Measurements from ENCODE around the gene KCNIP2. TPM values are rescaled to one million over a fixed set of nuclear protein-coding genes. Genes with fewer than 3 reads are reported as not detected.

The KCNIP2 gene
- polyA plus RNA-seq, 4 donors: 2.0 to 8.8 (median 4.9) TPM

DNA sequence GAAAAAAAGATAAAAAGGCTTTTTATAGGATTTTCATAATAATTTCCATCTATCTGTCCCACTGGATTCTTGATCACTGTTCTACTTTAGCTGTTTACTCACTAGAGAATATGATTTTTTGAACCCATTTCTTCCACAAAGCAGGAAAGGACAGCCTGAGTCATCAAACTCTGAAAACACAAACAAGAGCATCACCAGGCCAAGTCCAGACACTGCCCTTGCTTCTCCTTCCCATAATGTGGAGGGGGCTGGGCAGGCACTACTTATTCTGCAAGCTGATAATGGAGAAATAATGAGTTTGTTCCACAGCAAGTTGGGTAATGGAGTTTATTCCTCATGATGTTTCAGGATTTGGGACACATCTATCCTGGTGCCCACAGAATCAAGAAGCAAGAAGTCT lies 13.0 kb upstream of the KCNIP2 start:
- DNase-seq (ENCODE audit: low read depth in 4 of 4, low spot score in 2 of 4): no peak

DNA sequence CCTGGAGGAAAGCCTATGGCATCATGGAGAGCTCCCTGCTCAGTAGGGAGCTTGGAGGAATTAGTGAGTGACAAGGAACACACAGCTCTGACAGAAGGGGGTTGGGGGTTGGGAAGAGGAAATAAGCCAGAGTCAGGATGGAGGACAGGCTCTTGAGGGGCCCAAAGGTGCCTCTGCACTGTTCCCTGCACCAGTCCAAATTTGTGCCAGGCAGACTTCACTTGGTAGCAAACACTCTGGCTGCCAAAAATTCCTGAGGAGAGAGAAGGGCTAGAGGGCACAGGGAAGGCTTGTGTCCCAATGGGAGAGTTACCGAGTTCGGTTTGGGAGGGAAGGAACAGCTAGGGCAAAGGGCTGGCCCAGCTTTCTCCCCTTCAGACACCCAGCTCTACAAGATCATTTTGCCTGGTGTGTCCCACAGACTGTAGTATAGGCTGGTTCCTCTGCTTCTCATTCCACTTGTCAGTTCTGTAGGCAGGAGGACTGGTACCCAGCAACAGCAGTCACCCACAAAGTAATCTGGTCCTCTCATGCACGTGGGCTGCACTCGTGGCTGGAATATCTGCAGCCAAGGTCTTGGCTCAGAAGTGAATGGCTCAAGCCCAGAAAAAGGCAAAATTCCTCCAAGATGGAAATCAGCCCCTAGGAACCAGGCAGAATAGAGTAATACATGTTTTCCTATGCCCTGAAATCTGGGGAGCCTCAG lies 8.0 kb upstream of the KCNIP2 start:
- DNase-seq (ENCODE audit: low read depth in 4 of 4, low spot score in 2 of 4): no peak

GRCh38 chr10:101850749-101851148 lies 7.1 kb upstream of the KCNIP2 start:
- DNase-seq (ENCODE audit: low read depth in 4 of 4, low spot score in 2 of 4): no peak

DNA sequence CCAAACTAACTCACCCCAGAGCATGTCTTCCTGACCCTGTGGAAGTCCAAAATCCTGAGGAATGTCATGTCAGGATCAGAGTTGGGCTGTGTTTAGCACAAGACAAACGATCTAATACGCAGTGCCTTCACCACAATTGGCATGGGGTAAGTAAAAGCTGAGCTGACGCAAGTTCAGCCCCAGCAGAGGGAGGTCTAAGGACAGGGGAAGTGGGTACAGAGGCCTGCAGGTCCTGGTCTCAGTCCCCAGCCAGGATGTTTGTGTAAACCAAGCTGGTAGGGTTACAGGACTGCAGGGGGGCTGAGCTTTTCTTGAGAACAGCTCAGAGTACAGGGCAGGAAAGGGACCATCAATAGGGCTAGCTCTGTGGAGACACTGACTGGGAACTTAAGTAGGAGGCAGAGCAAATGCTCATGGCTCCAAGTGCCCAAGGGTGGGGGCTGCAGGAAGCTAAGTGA lies 5.3 kb upstream of the KCNIP2 start:
- DNase-seq (ENCODE audit: low read depth in 4 of 4, low spot score in 2 of 4): no peak

- no peak for DNase-seq (ENCODE audit: low read depth in 4 of 4, low spot score in 2 of 4)
Observed at GRCh38 chr10:101848408-101848807, 4.8 kb upstream of the KCNIP2 start.

- DNase-seq (ENCODE audit: low read depth in 4 of 4, low spot score in 2 of 4): no peak
Observed at GRCh38 chr10:101845893-101846292, 2.3 kb upstream of the KCNIP2 start.

DNA sequence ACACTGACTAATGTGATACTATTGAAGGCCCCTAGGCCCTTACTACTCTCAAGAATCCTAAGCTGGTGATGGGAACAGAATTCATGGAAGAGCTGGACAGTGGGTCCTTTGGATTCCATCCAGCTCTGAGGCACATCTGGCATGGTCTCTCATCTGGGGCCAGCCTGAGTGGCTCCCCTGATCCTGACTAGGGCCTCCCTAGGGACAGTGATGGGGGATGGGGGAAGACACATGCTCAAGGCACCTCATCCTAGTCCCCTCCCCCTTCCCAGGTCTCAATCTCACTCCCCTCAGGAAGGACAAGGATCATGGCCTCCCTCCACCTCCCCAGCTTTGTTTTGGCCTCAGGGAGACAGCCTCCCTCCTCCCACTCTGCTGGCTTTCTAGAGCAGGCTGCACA lies 1.8 kb downstream of the KCNIP2 start:
- DNase-seq (ENCODE audit: low read depth in 4 of 4, low spot score in 2 of 4): no peak

- DNase-seq (ENCODE audit: low read depth in 4 of 4, low spot score in 2 of 4): peak in 3 of 4 donors; percentile 55 to 85 (median 75)
Observed at GRCh38 chr10:101840741-101841453, 2.7 kb downstream of the KCNIP2 start.

- no peak for DNase-seq (ENCODE audit: low read depth in 4 of 4, low spot score in 2 of 4)
Observed at GRCh38 chr10:101840102-101840684, 3.4 kb downstream of the KCNIP2 start.

GRCh38 chr10:101839416-101840063 lies 4.1 kb downstream of the KCNIP2 start:
- no peak for DNase-seq (ENCODE audit: low read depth in 4 of 4, low spot score in 2 of 4)

- no peak for DNase-seq (ENCODE audit: low read depth in 4 of 4, low spot score in 2 of 4)
Observed at GRCh38 chr10:101839002-101839401, 4.6 kb downstream of the KCNIP2 start.

GRCh38 chr10:101838416-101838970 lies 5.1 kb downstream of the KCNIP2 start:
- DNase-seq (ENCODE audit: low read depth in 4 of 4, low spot score in 2 of 4): no peak

- no peak for DNase-seq (ENCODE audit: low read depth in 4 of 4, low spot score in 2 of 4)
Observed at GRCh38 chr10:101837748-101838147, 5.9 kb downstream of the KCNIP2 start.

DNA sequence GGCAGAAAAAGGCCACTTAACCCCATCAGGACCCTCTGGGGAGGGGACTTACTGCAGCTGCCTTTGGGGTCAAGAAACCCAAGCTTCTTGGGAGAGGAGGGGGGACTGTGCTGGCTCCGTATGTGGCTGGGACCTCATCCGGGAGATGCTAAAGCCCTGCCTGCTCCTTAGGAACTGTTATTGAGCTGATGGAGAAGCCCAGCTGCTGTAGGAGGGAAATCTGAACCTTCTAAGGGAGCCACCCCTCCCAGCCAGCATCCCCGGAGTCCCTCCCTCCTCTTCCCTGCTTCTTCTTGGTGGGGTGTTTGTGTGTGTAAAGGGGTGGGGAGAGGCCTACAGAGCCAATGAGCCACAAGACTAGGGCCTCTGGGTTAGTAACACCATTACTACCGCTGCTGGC lies 8.2 kb downstream of the KCNIP2 start:
- no peak for DNase-seq (ENCODE audit: low read depth in 4 of 4, low spot score in 2 of 4)

GRCh38 chr10:101834341-101834740 lies 9.3 kb downstream of the KCNIP2 start:
- no peak for DNase-seq (ENCODE audit: low read depth in 4 of 4, low spot score in 2 of 4)

- no peak for DNase-seq (ENCODE audit: low read depth in 4 of 4, low spot score in 2 of 4)
Observed at GRCh38 chr10:101833466-101833865, 10.1 kb downstream of the KCNIP2 start.

GRCh38 chr10:101832325-101832771 lies 11.3 kb downstream of the KCNIP2 start:
- no peak for DNase-seq (ENCODE audit: low read depth in 4 of 4, low spot score in 2 of 4)

GRCh38 chr10:101831169-101831811 lies 12.3 kb downstream of the KCNIP2 start:
- DNase-seq (ENCODE audit: low read depth in 4 of 4, low spot score in 2 of 4): no peak

DNA sequence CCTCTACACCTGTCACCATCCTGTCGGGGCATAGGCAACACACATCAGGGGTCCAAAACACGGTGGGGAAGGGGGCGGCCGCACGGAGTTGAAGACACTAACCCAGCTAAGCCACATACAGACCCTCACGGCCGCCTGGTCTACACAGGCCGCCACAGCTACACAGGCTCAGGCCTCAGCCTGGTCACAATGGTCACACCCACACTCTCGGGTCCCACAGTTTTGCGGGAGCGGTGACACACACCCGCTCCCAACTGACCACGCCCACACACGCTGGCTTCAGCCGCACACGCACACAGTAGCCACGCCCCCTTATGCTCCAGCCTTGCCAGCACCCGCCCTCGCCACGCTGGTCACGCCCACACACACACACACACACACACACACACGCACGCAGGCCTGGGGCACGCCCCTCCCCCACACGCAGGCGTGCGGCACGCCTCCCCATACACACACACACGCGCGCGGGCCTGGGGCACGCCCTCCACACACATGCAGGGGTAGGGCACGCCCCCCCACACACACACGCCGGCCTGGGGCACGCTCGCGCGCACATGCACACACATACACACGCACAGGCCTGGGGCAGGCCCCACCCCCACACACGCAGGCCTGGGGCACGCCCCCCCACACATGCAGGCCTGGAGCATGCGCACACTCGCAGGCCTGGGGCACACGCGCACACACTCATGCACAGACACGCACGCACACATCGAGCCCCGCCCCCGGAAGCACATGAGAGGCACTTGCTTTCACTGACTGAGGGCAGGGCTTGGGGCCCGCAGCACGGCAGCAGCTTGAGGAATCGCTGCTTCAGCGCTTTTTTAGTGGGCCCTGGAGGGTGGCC lies 13.1 kb downstream of the KCNIP2 start:
- DNase-seq (ENCODE audit: low read depth in 4 of 4, low spot score in 2 of 4): peak; percentile 70 to 78 (median 76)
